ENCODE data around the gene SMIM33.

SMIM33 gene

DNA sequence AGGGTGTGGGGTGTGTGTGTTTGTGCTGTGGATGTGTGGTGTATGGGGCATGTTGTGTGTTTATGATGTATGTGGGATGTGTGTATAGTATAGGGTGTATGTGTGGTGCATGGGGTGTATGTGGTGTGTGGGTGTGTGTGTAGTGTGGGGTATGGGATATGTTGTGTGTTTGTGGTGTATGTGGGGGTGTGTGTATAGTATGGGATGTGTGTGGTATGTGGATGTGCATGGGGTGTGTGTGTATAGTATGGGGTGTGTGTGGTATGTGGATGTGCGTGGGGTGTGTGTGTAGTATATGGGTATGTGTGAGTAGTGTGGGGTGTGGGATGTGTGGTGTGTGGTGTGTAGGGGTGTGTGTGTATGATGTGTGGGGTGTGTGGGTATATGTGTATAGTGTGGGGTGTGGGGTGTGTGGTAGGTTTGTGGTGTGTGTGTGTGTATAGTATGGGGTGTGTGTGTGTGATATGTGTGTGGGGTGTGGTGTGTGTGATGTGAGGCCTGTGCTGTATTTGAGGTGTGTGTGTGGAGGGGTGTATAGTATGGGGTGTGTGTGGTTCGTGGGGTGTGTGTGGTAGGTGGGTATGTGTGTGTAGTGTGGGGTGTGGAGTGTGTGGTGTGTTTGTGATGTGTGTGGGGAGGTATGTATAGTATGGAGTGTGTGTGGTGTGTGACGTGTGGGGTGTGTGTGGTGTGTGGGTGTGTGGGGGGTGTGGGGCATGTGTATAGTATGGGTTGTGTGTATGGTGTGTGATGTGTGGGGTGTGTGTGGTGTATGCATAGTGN, 18.7 kb upstream of the SMIM33 start:
- TF ChIP-seq, protein P1, sequence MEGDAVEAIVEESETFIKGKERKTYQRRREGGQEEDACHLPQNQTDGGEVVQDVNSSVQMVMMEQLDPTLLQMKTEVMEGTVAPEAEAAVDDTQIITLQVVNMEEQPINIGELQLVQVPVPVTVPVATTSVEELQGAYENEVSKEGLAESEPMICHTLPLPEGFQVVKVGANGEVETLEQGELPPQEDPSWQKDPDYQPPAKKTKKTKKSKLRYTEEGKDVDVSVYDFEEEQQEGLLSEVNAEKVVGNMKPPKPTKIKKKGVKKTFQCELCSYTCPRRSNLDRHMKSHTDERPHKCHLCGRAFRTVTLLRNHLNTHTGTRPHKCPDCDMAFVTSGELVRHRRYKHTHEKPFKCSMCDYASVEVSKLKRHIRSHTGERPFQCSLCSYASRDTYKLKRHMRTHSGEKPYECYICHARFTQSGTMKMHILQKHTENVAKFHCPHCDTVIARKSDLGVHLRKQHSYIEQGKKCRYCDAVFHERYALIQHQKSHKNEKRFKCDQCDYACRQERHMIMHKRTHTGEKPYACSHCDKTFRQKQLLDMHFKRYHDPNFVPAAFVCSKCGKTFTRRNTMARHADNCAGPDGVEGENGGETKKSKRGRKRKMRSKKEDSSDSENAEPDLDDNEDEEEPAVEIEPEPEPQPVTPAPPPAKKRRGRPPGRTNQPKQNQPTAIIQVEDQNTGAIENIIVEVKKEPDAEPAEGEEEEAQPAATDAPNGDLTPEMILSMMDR (conservative IDR thresholded peaks at IDR 0.05) = no peak
- TF ChIP-seq ZFX (IDR thresholded peaks at IDR 0.05) = no peak

DNA sequence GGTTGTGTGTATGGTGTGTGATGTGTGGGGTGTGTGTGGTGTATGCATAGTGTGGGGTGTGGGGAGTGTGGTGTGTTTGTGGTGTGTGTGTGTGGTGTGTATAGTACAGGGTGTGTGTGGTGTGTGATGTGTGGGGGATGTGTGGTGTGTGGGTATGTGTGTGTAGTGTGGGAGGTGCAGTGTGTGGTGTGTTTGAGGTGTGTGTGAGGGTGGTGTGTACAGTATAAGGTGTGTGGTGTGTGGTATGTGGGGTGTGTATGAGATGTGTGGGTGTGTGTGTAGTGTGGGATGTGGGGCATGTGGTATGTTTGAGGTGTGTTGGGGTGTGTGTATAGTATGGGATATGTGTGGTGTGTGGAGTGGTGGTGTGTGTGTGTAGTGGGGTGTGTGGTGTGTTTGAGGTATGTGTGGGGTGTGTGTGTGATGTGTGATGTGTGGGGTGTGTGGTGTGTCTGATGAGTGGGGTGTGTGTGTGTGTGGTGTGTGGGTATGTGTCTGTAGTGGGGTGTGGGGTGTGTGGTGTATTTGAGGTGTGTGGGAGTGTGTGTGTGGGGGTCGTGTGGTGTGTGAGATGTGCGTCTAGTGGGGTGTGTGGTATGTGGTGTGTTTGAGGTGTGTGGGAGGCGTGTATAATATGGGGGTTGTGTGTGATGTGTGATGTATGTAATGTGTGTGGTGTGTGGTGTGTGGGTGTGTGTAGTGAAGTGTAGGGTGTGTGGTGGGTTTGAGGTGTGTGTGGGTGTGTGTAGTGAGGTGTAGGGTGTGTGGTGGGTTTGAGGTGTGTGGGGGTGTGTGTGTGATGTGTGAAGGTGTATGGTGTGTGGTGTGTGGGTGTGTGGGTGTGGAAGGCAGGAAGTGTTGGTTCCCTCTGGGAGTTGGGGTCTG, 16.9 kb upstream of the SMIM33 start:
- no peak for TF ChIP-seq ZFX (IDR thresholded peaks at IDR 0.05)
- TF ChIP-seq, protein P1 (conservative IDR thresholded peaks at IDR 0.05) = no peak

More for the DNA sequence above, 18.7 kb upstream of the SMIM33 start:
- H3K27ac ChIP-seq = no peak overlapping the region

DNA sequence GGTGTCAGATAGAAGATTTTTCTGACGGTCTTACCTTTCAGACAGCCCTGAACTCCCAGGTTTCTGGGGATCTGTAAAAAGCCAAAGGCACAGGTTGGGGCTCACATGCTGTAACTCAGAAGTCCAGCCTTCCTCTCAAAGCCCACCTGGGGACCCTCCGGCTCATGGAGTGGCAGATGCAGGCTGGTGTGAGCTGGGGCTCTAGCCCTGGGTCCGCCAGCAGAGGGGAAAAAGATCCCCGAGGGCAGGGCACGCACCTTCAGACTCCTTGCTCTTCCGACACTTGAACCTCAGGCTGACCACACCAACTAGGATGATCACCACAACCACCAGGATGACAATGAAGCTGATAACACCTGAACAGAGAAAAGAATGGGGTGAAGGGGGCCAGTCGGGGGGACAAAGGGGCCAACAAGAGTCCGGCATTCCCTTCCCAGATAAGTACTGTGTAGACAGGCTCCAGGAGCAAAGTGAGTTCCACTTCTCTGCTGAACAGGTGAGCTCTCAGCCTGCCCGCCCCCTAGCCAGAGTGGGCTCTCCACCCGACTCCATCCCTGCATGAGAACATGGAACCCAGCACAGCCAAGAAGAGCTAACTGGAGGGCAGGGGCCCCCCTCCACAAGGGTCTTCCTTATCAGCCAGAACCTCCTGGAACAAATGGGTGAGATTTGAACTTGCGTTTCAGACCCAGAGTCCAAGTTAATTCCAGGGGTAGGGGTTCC, 16.1 kb upstream of the SMIM33 start:
- TF ChIP-seq, protein P1 (conservative IDR thresholded peaks at IDR 0.05) = no peak
- TF ChIP-seq ZFX (IDR thresholded peaks at IDR 0.05) = no peak
- no peak overlapping the region for H3K27ac ChIP-seq

More for the DNA sequence above, 16.9 kb upstream of the SMIM33 start:
- no peak overlapping the region for H3K27ac ChIP-seq

DNA sequence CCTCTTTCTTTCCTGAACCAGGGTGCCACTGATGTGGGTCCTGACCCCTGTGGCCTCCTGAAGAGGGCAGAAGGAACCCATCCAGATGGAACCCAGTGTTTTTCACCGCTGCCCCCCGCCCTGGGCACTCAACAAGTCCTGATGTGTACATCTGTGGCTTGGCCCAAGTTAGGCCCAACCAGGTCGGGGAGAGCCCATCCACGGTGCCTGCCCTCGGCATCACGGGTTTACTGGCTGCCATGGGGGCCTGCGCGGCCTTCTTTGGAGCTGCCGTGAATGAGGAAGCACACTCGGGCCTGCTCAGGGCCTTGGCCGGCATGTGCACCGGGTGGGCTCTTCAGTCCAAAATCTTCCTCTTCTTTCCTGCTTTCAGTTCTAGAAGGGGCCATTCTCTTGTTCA, 14.0 kb upstream of the SMIM33 start:
- no peak overlapping the region for H3K27ac ChIP-seq
- no peak for TF ChIP-seq ZFX (IDR thresholded peaks at IDR 0.05)
- TF ChIP-seq, protein P1 (conservative IDR thresholded peaks at IDR 0.05) = no peak

DNA sequence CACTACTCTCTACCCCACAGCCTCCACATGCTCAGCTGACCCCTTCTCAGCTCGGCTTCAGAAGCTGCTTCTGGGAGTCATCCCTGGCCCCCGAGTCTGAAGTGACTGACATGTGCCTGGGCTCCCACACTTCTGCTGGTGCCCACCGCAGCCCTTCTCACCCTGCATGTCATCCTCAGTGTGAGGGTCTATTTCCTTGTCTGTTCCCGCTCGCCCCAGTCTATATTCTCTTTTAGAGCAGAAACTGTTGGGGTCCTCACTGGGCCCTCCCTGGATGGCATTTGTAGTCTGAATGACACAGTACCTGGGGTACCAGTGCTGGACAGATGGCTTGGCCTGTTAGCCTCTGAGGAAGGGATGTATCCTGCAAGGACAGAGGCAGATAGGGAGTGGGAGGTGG, 13.6 kb upstream of the SMIM33 start:
- H3K27ac ChIP-seq = no peak overlapping the region

DNA sequence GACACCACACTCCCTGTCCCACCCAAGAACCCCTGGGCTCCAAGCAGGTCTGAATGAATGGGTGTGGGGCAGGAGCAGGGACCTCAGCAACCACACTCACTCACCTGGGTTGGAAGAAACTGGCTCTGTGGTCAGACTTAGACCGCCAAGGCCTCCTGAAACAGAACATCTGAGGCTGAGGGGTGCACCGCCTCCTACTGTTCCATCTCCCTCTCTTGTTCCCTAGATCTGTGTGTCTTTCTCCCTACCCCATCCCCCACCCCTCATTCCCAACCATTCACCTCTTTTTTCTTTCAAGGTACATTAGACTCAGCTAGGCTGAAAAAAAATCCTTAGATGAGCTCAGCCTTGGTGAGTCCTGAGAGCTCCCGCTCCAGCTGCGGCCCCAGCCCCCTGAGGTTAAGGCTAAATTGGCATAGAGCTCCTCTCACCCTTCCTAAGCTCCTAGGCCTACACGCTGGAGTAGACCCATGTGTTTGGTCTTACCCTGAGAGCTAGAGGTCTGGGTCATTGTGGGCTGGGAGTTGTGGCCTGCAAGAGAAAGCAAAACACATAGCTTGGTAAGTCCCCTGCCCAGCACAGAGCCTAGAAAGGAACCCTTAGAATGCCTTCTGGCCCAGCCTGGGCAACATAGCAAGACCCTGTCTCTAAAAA, 13.0 kb upstream of the SMIM33 start:
- no peak for TF ChIP-seq ZFX (IDR thresholded peaks at IDR 0.05)
- TF ChIP-seq, protein P1 (conservative IDR thresholded peaks at IDR 0.05) = no peak
- no peak overlapping the region for H3K27ac ChIP-seq

More for the DNA sequence above, 13.6 kb upstream of the SMIM33 start:
- TF ChIP-seq, protein P1 (conservative IDR thresholded peaks at IDR 0.05) = no peak
- no peak for TF ChIP-seq ZFX (IDR thresholded peaks at IDR 0.05)

Data from C4-2B (cell line).